Activated CD4-positive, alpha-beta memory T cell treated with anti-CD3 and anti-CD28 coated beads, Interleukin-2, amount 10 ng/mL, durations not matched to agents 7 days and 5 days (primary cell): ENCODE results near the gene COL28A1. TPM values are rescaled to one million over a fixed set of nuclear protein-coding genes. Genes with fewer than 3 reads are reported as not detected.
"Not testable (repeated sequence)": the region's sequence is repeated elsewhere in the genome, so short reads cannot be mapped to it uniquely, and the experiment has no call there.

Source experiments
- CTCF ChIA-PET: fragments of 350-600 bp; sonication (Branson Sonifier 250); formaldehyde crosslinking; loops from one replicate; lab custom pipeline; 2021; ENCODE audit warnings: antibody characterized with exemption, inconsistent platforms; lab: Charles Lee
- POLR2A ChIA-PET: fragments of 350-600 bp; sonication (Branson Sonifier 250); formaldehyde crosslinking; loops from one replicate; lab custom pipeline; 2021; ENCODE audit warnings: antibody characterized with exemption; lab: Charles Lee
- DNase-seq: peaks from one replicate; pipeline ENCODE4 v3.0.0-alpha.2; 2020
- H3K27ac Mint-ChIP-seq: one replicate; pipeline ENCODE4 v1.8.0; 2021; ENCODE audit warnings: mild to moderate bottlenecking, mixed read lengths
- H3K27me3 Mint-ChIP-seq: one replicate; pipeline ENCODE4 v1.8.0; 2021; ENCODE audit warnings: mixed read lengths
- H3K36me3 Mint-ChIP-seq: one replicate; pipeline ENCODE4 v1.8.0; 2021; ENCODE audit warnings: low read depth, mixed read lengths
- H3K4me1 Mint-ChIP-seq: one replicate; pipeline ENCODE4 v1.8.0; 2021; ENCODE audit warnings: mixed read lengths
- H3K4me3 Mint-ChIP-seq: one replicate; pipeline ENCODE4 v1.8.0; 2021; ENCODE audit warnings: mild to moderate bottlenecking, mixed read lengths
- H3K9me3 Mint-ChIP-seq: one replicate; pipeline ENCODE4 v1.8.0; 2021; ENCODE audit warnings: mixed read lengths
- total RNA-seq, 2 experiments: library from RNA; stranded (reverse); gene quantifications; one replicate each; pipeline ENCODE4 v1.2.3, GENCODE V29; 2021

COL28A1 gene
- total RNA-seq, 2 experiments from 2014 or later = not detected

DNA sequence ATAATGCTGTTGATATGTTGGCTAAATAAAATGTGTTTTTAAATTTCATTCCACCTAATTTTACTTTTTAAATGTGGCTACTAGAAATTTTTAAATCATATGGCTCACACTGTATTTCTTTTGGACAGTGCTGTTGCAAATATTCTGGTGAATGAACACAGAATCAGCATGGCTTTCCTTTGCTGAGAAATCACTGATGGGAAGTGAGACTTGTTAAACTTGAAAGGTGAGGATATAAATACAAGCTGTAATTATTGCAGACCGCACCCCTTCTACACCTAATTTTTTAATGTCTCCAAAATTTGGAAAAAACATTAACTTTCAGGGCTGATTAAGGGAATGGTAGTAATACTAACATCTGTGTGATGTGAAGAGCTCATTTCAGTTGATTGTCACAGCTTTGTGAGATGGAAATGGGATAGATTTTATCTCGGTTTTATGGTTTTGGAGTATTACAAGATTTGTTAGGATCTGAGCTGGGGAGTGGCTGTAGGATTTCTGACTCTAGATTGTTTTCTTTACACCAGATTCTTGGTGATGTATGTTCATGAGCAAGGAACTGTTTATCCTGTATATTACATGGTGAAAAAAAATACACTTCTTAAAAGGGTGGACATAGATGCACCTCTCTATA is 32.3 kb upstream of the COL28A1 start:
- ChIA-PET POLR2A (interaction anchor here (1.5 to 4.6 kb wide), 4 partner anchors 72 to 386 kb away, joined by 3 to 36 read pairs (median 8); partner anchors contain the start of genes C1GALT1 and UMAD1), CTCF (interaction anchor here (0.6 kb wide), 1 partner anchor 700 kb away, joined by 4 read pairs; no protein-coding TSS in a partner anchor)
- peak overlapping the region; percentile 36 for H3K27ac Mint-ChIP-seq
- peak overlapping the region; percentile 67 for H3K4me3 Mint-ChIP-seq
- H3K27me3 Mint-ChIP-seq = no peaks in the 10 kb centered on the region
- no peaks in the 10 kb centered on the region for H3K9me3 Mint-ChIP-seq
- DNase-seq = no peak
- H3K36me3 Mint-ChIP-seq = peaks cover 20% of the 10 kb centered on the region
- H3K4me1 Mint-ChIP-seq = peaks cover 40% of the 10 kb centered on the region

DNA sequence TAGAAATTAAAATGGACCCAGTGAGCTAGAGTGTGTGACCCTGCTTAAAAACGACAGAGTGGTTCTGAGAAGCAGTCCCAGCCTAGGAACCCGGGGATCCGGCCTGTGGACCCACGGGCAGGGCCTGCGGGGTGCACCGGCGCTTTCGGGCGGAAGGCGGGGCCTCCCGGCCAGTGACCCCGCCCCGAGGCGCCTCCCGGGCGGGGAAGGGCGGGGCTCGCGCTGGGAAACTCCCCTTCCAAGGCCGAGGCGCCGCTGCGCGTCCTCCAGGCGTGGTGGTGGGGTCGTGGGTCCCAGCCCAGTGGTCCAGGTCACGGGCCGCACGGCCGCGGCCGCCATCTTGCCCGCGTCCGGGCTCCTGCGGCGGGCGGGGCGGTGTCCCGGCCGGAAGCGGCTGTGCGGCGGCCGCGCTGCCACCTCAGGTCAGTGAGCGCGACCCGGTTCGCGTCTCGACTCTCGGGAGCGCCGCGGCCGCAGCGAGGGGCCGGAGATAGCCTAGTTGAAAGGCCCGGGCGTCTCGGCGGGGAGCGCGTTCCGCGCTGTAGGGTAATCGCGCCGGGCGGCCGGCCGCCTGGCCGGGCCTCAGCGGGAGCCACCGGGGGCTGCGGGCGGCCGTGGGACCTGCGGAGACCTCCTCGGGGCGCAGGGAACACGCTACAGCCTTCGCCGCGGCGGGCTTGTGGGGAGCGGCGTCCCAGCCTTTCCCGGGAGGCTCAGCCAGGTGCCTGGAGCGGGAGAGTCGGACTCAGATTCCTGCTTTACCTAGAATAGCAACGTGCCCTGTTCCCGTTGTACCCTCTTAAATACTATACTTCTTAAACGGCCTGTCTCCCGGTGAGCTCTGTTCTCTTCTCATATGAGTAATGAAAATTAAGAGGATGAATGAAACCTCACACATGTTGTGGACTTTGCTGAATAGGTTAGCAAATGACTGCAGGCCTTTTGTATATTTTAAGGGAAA is 31.3 kb upstream of the COL28A1 start, which contains the start of gene MIOS:
TSS of gene MIOS (plus strand) at position 234 of the 961 bp plus-strand sequence. CDS start 5,592 bp downstream, outside the sequence.
- CTCF ChIA-PET = no interaction called here

DNA sequence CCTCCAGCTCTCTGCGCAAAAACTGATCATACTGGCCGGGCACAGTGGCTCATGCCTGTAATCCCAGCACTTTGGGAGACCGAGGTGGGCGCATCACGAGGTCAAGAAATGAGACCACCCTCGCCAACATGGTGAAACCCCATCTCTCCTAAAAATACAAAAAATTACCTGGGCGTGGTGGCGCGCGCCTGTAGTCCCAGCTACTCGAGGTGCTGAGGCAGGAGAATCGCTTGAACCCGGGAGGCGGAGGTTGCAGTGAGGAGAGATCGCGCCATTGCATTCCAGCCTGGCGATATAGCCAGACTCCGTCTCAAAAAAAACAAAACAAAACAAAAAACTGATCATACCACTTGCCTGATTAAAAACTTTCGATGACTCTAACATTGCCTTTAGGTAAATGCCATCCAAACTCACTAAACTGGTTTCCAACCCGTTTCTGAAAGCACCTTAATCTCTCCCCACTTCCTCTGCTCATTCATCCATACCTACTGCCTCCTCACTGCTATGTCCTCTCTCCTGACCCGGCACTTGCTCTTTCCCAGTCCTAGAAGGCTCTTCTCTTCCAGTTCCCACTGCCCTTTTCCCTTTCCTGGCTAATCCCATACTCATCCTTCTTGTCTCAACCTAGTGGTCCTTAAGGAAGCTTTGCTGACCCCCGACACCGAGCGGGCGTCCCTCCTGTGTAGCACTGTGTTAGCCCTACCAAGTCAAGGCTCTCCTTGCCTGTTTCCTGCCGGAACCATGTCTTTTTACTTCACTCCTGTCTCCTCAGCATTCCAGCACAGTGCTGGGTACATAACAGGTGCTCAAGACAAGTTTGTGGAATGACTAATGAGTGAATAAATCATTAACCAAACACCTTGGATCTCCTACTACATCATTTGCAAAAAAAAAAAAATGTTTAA is 30.3 kb upstream of the COL28A1 start:
- DNase-seq = no peak
- Mint-ChIP-seq H3K27me3 (no peaks in the 10 kb centered on the region), H3K4me1 (peaks cover 34% of the 10 kb centered on the region), H3K9me3 (no peaks in the 10 kb centered on the region), H3K27ac (no peak overlapping the region), H3K4me3 (no peak overlapping the region), H3K36me3 (peaks cover 15% of the 10 kb centered on the region)
- CTCF ChIA-PET = interaction anchor here (1.2 to 1.7 kb wide), 2 partner anchors 14 to 18 kb away, joined by 3 to 4 read pairs; no protein-coding TSS in a partner anchor
- POLR2A ChIA-PET = interaction anchor here (4.6 kb wide), 1 partner anchor 74 kb away, joined by 36 read pairs; the partner anchor contains the start of gene UMAD1

More for the DNA sequence above, 31.3 kb upstream of the COL28A1 start, which contains the start of gene MIOS:
- POLR2A ChIA-PET = interaction anchor here (1.5 to 4.6 kb wide), 3 partner anchors 73 to 385 kb away, joined by 3 to 36 read pairs (median 12); partner anchors contain the start of genes C1GALT1 and UMAD1
- H3K4me1 Mint-ChIP-seq = peaks cover 34% of the 10 kb centered on the region
- peaks cover 15% of the 10 kb centered on the region for H3K36me3 Mint-ChIP-seq
- H3K9me3 Mint-ChIP-seq = no peaks in the 10 kb centered on the region
- H3K27me3 Mint-ChIP-seq = no peaks in the 10 kb centered on the region
- peak; percentile 83 for DNase-seq
- H3K27ac Mint-ChIP-seq = peak within 1 kb of the TSS; percentile 36
- H3K4me3 Mint-ChIP-seq = peak within 1 kb of the TSS; percentile 67

DNA sequence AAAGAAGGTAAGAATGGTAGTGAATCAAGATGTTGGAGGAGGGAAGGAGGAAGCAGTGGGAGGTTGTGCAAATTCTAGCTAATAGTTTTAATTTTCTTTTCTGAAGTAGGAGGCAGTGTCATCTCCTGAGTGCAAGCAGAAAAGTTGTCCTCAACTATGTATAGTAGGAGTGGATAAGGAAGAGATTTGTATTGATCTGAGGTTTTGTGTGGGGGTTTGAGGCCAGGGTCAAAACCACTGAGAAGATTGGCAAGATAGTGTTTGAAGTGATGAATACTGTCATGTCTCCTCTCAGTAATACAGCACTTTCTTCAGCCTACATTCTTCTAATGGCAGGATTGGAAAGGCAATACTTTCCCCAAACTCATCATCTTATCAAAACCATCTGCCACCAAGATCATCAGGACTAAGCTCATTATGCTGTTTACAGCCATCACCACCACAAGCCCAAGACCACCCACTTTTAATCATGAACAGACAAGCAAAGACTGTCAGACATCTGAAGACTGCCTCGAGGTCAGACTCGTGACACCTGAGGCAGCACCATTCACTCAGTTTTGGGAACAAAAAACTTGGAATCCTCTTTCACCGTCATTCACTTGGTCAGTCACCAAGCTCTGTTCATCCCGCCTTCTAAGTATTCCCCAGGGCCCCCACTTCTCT is 29.5 kb upstream of the COL28A1 start:
- no peak for DNase-seq
- peaks cover under 1% of the 10 kb centered on the region for H3K27me3 Mint-ChIP-seq
- CTCF ChIA-PET = interaction anchor here (1.2 to 1.7 kb wide), 2 partner anchors 15 to 17 kb away, joined by 3 to 4 read pairs; no protein-coding TSS in a partner anchor
- H3K36me3 Mint-ChIP-seq = peaks cover 13% of the 10 kb centered on the region
- no peak overlapping the region for H3K4me3 Mint-ChIP-seq
- H3K9me3 Mint-ChIP-seq = no peaks in the 10 kb centered on the region
- H3K27ac Mint-ChIP-seq = no peak overlapping the region
- H3K4me1 Mint-ChIP-seq = peaks cover 29% of the 10 kb centered on the region
- POLR2A ChIA-PET = interaction anchor here (1.0 to 4.6 kb wide), 4 partner anchors 75 to 407 kb away, joined by 3 to 36 read pairs (median 4); partner anchors contain the start of gene UMAD1

DNA sequence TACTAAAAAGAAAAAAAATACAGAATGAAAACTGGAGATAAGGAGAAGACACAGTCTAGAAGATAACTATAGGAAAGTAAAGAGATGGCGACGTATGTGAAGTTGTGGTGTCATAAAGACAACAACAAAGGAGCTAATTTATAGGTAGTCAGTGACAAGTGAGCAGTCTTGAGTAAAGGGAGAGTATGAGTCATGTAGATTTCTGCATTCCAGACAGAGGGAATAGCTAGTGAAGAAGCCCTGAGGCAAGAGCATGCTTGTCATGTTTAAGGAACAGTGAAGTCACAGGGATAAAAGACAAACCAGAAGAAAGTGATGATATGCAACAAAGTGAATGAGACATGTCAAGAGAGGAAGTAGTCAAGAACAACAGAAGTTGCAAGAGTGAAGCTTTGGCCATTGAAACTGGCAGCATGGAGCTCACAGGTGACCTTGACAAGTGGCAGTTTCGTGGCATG is 28.7 kb upstream of the COL28A1 start:
- peaks cover 11% of the 10 kb centered on the region for H3K36me3 Mint-ChIP-seq
- CTCF ChIA-PET = interaction anchor here (1.2 to 1.7 kb wide), 2 partner anchors 15 to 16 kb away, joined by 3 to 4 read pairs; no protein-coding TSS in a partner anchor
- POLR2A ChIA-PET = interaction anchor here (1.0 to 1.3 kb wide), 3 partner anchors 76 to 406 kb away, joined by 3 to 6 read pairs (median 3); partner anchors contain the start of gene UMAD1
- H3K4me1 Mint-ChIP-seq = peaks cover 21% of the 10 kb centered on the region
- H3K27ac Mint-ChIP-seq = no peak overlapping the region
- peaks cover 3% of the 10 kb centered on the region for H3K9me3 Mint-ChIP-seq
- H3K27me3 Mint-ChIP-seq = peaks cover 4% of the 10 kb centered on the region
- DNase-seq = no peak
- no peak overlapping the region for H3K4me3 Mint-ChIP-seq

DNA sequence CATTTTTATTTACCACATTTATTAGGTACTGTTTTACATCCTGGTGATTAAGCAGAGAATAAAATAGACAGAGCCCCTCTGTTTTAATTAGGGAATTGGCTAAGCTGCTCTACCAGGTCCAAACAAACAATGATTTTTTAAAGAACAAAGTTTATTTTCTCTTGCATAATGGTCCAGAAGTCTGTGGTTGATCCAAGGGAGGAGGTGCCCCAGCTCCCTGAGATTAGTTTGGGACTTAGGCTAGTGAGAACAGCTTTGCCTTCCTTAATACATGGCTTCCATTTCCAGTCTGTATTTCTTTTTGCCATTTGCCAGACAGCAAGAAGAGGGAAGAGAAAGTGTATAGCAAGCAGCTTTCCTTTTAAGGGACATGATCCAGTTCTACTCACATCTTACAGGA is 28.1 kb upstream of the COL28A1 start:
- Mint-ChIP-seq H3K9me3 (peaks cover 7% of the 10 kb centered on the region), H3K27ac (no peak overlapping the region), H3K4me1 (peaks cover 15% of the 10 kb centered on the region), H3K27me3 (peaks cover 4% of the 10 kb centered on the region), H3K4me3 (no peak overlapping the region), H3K36me3 (peaks cover 9% of the 10 kb centered on the region)
- DNase-seq = no peak
- POLR2A ChIA-PET = interaction anchor here (0.7 to 1.3 kb wide), 2 partner anchors 76 to 382 kb away, joined by 4 to 6 read pairs; partner anchors contain the start of genes C1GALT1 and UMAD1
- CTCF ChIA-PET = interaction anchor here (0.6 kb wide), 1 partner anchor 30 kb away, joined by 3 read pairs; no protein-coding TSS in a partner anchor

DNA sequence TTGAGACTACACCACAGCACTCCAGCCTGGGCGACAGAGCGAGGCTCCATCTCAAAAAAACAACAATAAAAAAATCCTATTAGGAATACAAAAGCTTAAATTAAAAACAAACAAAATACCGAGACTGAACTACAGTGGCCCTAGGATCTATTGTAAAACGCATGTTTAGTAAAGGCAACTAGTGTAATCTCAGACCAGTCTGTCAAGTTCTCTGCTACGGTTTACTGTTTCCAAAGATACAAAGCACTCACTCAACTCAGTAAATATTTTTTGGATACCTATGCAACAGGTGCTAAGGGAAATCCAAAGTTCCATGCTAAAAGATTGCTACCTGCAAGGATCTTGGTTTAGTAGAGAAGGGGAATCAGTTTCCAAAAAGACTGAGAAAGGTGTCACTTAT is 27.6 kb upstream of the COL28A1 start:
- no peak overlapping the region for H3K27ac Mint-ChIP-seq
- CTCF ChIA-PET = interaction anchor here (0.6 kb wide), 1 partner anchor 30 kb away, joined by 3 read pairs; no protein-coding TSS in a partner anchor
- H3K4me3 Mint-ChIP-seq = no peak overlapping the region
- peaks cover 4% of the 10 kb centered on the region for H3K27me3 Mint-ChIP-seq
- DNase-seq = no peak
- POLR2A ChIA-PET = interaction anchor here (0.7 kb wide), 1 partner anchor 381 kb away, joined by 4 read pairs; the partner anchor contains the start of gene C1GALT1
- peaks cover 10% of the 10 kb centered on the region for H3K4me1 Mint-ChIP-seq
- H3K36me3 Mint-ChIP-seq = peaks cover 10% of the 10 kb centered on the region
- H3K9me3 Mint-ChIP-seq = peaks cover 10% of the 10 kb centered on the region

DNA sequence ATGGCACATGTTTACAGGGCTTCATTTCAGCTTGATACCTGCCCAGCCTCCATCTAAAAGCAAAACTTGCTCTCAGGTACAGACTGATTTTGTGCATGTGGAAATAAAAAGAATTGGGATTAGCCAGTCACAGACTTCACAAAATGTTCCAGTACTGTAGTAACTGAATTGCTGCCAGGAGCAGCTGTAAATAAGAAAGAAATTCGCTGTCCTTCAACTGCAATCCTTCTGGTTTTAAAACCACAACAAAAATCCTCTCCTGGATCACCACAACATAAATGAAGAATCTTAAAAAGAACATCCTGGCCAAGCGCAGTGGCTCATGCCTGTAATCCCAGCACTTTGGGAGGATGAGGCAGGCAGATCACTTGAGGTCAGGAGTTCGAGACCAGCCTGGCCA is 27.1 kb upstream of the COL28A1 start:
- DNase-seq = no peak
- H3K27me3 Mint-ChIP-seq = peaks cover 4% of the 10 kb centered on the region
- H3K36me3 Mint-ChIP-seq = peaks cover 10% of the 10 kb centered on the region
- POLR2A ChIA-PET = no interaction called here
- peaks cover 12% of the 10 kb centered on the region for H3K9me3 Mint-ChIP-seq
- H3K4me1 Mint-ChIP-seq = peaks cover 5% of the 10 kb centered on the region
- CTCF ChIA-PET = no interaction called here
- H3K27ac Mint-ChIP-seq = no peak overlapping the region
- H3K4me3 Mint-ChIP-seq = no peak overlapping the region

DNA sequence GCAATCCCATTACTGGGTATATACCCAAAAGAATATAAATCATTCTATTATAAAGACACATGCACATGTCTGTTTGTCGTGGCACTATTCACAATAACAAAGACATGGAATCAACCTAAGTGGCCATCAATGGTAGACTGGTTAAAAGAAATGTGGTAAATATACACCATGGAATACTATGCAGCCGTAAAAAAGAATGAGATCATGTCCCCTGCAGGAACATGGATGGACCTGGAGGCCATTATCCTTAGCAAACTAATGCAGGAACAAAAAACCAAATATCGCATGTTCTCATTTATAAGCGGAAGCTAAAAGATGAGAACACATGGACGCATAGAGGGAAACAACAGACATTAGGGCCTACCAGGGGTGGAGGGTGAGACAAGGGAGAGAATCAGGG is 25.9 kb upstream of the COL28A1 start:
- DNase-seq, CTCF ChIA-PET, H3K4me3 Mint-ChIP-seq, POLR2A ChIA-PET, H3K27me3 Mint-ChIP-seq, H3K4me1 Mint-ChIP-seq, H3K27ac Mint-ChIP-seq: not testable (repeated sequence)
- Mint-ChIP-seq H3K9me3 (peaks cover 12% of the 10 kb centered on the region), H3K36me3 (peaks cover 10% of the 10 kb centered on the region)

DNA sequence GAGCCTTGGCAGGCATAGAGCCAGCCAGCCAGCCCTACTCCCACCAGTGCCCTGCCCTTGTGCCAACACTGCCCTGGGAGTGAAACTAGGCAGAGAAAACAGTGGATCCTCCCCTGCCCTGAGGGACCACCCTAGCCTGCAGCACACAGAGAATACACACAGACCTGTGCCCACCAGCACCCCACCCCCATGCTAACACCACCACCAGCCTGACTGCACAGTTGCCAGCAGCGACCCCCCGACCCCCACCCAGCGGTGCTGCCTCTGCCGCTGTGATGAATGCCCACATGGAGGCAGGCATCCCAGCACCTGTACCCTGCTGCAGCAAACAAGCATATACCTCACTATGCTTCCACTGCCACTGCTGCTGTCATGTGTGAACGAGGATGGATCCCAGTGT is 21.6 kb upstream of the COL28A1 start:
- no peaks in the 10 kb centered on the region for H3K4me1 Mint-ChIP-seq
- H3K9me3 Mint-ChIP-seq = peaks cover 12% of the 10 kb centered on the region
- H3K27ac Mint-ChIP-seq = no peak overlapping the region
- peaks cover 4% of the 10 kb centered on the region for H3K27me3 Mint-ChIP-seq
- ChIA-PET POLR2A (no interaction called here), CTCF (no interaction called here)
- H3K4me3 Mint-ChIP-seq = no peak overlapping the region
- H3K36me3 Mint-ChIP-seq = peaks cover 10% of the 10 kb centered on the region
- DNase-seq = no peak

DNA sequence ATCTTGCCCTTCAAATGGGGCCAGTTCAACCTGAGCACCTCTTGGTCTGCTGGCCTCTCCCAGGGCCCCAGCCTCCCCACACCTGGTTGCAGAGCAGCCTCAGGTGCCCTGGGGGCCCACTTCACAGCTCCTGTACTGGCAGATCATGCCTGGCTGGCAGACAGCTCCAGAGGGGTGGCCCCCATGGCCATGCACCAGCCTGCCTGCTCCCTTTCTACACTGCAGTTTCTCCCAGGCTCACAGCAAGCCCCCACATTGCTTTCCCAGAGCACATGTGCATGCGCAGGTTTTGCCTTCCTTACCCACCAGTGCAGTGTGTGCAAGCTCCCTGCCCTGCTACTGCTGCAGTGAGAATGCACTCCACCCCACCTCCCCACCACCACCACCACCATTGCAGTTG is 21.2 kb upstream of the COL28A1 start:
- ChIA-PET POLR2A (no interaction called here), CTCF (no interaction called here)
- H3K27me3 Mint-ChIP-seq = peaks cover 4% of the 10 kb centered on the region
- H3K4me3 Mint-ChIP-seq = no peak overlapping the region
- no peak for DNase-seq
- H3K4me1 Mint-ChIP-seq = no peaks in the 10 kb centered on the region
- H3K36me3 Mint-ChIP-seq = peaks cover 10% of the 10 kb centered on the region
- peaks cover 12% of the 10 kb centered on the region for H3K9me3 Mint-ChIP-seq
- H3K27ac Mint-ChIP-seq = no peak overlapping the region
